DMS53 (cell line): ENCODE measurements around the gene CRABP2.

Source experiments
- DNase-seq: peaks from one replicate; lab custom pipeline; 2025; lab: John Stamatoyannopoulos, UW

The CRABP2 gene

DNA sequence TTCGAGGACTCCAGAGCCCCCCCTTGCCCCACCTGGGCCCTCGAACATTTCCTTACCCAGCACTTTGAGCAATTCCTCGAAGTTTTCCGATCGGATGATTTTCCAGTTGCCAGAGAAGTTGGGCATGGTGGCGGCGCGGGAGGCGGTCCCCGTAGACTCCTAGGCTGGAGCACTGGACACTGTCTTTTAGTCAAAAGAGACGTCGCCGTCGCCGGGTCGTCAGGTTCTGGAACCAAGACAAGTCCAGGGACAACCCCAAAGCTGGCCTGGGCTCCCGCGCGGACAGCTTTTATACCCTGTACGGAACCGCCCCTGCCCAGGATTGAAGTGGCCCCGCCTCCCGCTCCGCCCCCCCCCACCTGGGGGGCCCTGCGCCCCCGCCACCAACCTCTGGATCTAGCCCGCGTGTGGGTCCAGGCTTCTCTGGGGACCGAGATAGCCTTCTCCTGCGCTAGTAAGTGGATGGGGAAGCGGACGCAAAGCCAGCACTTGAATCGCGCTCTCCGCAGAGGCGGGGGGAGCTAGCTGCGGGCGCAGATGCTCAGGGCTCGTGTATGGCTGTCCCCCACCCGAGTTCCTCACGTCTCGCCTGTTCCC, at the start of gene CRABP2:
Gene CRABP2 (minus strand): TSS at position 263 of the 597 bp plus-strand sequence. CDS start 137 bp downstream, at position 126.
- DNase-seq, result peak; percentile 74

DNA sequence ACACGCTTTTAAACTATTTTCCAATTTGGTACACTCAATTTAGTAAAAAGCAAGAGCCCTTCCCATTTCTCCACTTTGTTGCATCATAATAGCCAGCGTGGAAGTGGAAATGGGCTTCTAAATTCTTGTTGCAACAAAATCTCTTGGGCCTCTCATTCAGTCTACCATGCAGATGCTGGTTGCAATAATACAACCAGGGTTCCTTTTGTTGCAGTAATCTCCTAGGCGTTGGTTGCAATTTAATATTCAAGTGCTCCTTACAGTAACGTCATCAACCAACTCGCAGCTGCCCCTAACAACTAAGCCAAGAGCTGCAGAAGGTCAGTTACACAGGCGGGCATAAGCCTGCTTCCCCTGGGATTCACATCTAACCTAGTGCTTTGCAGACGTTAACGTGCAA, 48.8 kb upstream of the CRABP2 start:
- no peak for DNase-seq

DNA sequence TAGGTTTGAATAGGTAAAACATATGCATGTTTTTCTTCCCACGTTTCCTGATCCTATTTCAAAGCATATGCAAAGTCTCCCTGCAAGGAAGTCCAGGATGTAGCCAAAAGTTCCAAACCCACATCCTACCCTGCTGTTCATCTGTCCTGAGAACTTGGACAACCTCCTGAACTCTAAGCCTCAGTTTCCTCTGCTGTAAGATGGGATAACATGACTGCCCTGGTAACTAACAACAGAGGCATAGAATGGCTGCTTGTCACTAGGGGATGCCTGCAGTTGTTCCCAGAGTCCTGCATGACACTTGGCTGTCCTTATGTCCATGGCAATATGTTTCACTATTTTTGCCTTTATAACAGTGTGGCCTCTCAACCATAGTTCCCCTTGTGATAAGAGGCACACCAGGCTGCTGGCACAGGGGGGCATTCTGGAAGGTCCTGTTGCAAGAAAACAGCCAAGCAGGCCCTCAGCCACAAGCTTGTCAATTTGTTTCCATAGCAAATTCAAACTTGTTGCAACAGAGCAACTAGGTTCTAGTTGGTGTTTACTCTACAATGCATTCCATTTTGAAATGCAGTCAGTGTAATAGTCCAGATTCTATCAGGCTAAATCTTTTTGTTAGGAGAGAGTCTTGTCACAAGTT, 47.6 kb upstream of the CRABP2 start:
- DNase-seq, result peak; percentile 38

DNA sequence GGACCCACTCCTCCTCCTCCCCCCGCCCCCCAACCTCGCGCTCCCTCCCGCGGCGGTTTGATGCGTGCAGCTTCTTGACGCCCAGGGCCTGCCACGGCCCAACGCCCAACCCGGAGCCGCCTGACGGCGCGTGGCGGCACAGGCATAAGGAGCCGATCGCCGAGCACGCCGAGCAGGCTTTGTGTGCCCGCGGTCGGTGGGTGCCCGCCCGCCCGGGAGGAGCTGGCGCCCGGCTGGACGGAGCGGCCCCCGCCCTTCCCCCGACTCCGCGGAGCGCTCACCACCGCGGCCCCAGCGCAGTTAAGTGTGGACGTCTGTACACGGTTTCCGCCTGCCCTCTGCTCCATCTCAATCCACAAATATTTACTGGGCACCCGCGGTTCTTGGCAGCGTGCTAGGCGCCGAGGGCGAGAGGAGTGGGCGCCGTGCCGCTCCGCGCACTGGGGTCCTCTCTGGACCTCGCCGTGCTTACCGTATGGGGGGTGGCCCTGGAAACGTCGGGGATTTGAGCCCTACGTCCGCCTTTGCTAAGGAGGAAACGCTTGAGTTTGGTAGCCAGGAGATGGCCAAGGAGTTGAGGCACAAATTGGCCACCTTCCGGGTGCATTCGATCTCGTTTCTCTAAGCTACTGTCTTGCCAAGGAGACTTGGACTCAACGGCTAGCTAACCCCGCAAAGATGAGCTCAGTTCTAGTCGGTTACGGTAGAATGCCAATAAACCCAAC, 46.5 kb upstream of the CRABP2 start:
- DNase-seq, result peak; percentile 98

DNA sequence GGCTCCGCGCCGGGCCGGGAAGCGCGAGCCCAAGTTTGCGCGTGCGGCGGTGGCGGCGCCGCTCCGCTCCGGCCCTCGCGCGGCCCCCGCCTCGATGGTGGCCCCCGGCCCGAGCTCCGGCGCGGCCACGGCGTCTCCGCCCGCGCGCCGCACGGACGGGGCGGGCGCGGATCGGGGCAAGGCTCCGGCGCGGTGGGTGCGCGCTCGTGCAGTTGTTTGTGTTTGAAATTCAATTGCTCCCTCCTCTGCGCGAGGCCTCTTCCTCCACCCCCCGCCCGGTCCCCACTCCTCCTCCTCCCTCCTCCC, 46.0 kb upstream of the CRABP2 start, which contains the start of gene HDGF:
Gene HDGF (minus strand): TSS at position 225 of the 306 bp plus-strand sequence. CDS start 246 bp downstream, outside the sequence.
- no peak for DNase-seq

DNA sequence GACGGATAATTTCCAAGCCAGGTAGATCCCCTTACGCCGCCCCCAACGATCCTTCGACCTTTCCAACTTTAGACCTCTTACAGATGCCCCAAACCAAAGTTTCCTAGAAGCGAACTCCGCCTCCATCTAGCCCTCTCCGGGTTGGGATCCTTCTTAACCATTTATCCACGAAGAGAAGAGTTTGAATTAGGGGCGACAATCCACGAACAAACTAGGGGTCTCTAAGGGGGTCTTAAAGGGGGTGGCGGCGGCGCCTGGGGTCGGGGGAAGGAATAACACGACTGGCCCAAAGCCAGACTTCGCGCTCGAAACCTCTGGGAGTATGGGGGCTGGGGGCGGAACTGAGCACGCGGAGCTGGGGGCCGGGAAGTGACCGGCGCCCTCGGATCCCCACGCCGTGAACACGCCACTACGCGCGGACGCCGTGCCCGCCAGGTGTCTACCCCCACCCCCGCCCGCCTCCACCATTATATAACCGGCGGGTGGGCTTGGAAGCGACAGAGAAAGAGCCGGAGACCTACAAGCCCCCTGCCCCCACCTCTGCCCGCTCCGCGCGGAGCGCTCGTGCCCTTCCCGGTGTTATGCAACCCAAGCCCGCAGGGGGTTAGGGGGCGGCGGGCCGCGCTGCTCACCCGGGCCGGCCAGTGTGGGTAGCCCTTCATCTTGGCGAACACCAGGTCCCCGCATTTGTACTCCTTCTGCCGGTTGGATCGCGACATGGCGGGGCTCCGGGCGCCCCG, 45.5 kb upstream of the CRABP2 start:
- DNase-seq, result peak; percentile 73

DNA sequence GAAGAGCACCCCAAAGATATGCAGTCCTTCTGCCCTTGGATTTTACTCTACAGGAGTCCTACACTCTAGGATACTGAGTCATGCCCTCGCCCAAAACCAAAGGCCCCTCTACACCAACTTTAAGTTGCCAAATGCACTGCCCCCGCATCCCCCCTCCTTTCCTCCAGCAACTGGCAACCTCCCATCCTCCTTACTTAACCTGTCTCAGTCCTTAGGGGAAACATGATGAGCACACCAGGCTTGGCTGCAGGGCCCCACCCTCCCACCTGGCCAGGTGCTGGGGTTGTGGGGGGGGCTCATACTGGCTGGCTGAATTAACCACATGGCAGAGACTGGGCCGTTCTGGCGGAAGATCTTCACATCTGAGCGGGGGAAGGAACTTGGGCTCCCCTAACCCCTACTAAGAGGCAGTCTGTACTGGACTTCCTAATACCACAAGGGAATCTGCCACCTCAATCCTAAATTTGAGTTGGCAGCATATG, 44.8 kb upstream of the CRABP2 start:
- DNase-seq, result peak; percentile 84

DNA sequence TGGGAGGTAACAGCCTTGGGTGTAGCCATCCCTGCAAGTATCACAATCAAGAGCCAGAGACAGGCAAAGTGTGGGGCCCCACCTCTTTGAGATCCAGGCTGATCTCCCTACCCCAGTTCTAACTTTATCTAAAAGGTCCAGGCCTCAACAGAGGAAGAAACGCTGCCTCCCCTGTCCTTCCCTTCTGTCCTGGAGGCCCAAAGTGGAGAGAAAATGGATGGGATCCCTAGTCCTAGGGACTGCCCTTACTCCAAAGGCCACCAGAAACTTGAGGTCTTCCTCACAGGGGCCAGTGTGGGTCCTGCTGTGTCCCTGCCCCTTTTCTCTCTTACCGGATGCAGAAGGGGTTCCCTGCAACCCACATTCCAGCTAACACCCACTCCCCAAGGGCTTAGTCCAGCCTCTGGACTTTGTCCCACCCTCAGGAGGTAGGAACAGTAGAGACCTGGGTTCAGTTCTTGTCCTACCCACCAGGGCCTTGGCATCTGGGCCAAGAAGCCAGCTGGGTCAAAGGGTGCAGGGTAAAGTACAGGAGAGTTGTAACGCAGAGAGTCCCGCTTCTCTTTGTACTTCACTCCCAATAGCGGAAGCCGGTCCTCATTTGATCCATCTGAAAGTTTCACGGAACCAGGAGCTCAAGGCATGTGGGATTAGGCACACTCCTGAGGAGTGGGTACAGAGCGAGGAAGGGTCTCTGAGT, 44.2 kb upstream of the CRABP2 start:
- no peak for DNase-seq

DNA sequence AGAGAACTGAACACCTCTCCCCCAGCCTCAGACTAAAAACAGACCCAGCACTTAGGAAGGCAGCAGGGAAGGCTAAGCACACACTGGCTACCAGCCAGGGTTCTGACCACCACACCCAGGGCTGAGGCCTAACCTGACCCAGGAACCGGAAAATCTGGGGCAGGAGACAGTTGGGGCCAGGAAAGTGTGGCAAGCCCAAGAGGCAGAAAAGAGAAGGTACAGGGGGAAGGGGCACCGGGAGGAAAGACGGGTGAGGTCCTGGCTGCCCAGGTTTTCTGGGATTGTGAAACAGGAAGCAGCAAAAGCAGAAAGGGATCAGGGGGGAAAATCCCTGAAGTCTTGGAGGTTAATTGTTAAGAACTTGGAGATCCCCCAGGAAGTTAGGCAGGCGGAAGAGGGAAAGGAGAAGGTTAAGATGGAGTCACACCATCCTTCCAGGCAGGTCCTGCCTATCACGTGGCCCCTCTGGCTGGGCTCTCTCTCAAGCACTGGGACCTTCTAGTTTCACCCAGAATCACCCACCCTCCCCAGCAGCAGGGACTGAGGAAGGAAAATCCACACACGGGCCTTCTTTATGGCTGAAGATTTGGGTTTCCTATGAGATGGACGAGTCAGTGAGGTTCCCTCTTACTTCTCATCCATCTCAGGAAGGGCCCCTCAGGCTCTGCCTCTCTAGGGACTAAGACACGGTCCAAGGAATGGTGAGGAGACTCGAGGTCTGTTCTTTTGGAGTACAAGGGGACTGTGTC, 43.5 kb upstream of the CRABP2 start:
- peak; percentile 60 for DNase-seq

DNA sequence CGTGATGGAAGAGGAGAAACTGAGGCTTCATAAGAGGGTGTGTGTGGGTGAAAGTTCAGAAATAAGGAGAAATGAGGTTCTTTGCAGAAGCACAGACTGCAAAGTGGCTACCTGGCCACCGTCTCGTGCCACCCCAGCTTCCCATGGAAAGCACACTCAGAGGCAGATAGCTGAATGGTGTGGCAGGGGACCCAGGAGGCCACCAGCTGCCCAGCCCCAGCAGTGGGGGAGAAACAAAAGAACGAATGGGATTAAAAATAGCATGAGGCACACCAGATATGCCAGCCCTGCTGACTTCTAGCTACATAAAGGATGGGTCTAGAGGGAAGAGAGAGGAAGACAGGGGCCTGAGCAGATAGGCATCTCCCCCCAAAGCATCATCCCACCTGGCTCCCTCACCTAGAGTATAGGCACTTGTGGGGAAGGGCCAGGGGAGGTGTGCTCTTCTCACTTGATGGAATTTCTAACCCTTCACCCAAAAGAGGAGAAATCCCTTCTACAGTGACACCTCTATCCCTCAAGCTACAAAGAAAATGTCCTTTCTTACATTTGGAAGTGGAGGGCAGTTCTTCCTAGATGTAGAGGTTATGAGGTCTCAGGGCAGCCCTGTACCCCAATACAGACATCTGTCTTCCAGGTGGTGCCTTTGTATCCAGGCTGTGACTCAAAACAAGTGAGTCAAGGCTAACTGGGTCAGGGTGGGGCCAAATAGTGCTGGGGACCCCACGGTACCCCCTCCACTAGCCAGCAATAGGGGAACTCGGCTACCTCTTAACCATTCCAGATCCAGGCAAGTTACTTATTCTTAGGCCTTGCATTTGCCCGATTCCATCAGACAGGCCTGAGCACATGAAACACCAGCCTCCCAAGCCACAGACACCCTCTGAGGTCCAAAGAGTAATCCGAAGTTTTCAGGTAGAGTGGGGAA, 42.6 kb upstream of the CRABP2 start:
- peak; percentile 54 for DNase-seq

DNA sequence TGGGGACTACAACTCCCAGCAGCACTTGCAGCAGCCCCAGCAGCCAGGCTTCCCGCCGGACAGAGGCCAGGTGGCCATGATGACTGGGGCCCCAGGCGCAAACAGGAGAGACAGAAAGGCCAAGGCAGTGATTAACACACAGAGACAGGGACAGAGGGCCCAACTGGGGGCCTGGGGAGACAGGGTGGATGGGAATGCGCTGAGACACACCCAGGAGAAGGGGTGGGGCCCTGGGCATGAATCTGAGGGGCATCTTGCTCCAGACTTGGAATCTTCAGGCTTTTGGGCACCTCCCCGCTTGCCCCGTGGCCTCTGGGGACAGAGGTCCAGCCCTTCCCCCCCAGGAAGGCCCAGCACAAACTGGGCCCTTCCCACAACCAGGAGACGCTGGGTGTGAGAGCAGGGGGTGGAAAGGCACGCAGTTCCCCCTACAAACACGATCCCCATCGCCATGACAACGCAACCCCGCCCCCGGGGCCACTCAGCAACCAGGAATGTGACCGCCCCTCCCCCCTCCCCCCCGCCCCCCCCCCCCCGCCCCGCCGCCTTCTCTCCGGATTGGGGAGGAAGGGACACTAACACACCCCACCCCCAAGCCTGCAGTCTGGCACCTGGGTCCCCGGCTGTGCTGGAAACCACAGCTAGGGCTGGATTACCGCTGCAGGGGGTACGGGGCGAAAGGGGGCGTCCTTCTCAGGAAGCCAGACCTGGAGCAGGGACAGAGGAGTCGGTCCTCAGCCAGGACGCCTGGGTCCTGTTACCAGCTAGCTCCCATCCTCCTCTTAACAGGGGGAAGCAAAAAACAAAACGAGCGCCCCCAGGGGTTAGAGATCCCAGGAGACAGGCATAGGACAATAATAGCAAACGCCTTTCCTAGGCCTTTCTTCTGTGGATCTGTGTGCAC, 41.6 kb upstream of the CRABP2 start:
- DNase-seq, result peak; percentile 92

DNA sequence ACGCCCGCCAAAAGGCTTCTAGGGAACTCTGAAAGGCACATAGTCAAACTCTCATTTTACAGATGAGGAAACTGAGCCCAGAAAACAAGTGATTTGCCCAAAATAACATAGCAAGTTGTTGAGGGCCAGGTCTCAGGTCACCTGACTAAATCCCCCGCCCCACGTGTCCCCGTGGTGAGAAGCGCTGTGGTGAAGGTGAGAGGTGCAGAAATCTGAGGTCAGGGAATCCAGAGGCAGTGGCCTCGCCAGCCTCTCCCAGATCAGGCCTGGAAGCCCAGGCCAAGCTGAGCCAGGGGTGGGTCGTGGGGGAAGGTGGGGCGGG, 41.0 kb upstream of the CRABP2 start:
- no peak for DNase-seq

DNA sequence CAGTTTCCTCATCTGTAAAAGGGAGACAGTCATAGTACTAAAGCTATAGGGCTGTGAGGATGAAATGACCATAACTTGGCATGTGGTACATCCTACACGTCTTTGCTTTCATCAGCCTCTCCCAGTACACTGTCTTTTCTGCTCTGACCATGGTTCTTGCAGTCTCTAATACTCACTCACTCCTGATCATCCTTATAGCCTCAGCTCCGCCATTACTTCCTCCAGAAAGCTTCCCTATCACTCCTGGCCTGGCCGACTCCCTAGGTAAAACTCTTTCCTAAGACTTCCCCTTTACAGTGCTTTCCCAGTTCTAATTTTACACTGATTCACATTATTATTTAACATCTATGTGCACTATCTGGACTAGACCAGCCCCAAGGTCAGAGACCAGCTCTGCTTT, 40.5 kb upstream of the CRABP2 start:
- DNase-seq, result no peak

DNA sequence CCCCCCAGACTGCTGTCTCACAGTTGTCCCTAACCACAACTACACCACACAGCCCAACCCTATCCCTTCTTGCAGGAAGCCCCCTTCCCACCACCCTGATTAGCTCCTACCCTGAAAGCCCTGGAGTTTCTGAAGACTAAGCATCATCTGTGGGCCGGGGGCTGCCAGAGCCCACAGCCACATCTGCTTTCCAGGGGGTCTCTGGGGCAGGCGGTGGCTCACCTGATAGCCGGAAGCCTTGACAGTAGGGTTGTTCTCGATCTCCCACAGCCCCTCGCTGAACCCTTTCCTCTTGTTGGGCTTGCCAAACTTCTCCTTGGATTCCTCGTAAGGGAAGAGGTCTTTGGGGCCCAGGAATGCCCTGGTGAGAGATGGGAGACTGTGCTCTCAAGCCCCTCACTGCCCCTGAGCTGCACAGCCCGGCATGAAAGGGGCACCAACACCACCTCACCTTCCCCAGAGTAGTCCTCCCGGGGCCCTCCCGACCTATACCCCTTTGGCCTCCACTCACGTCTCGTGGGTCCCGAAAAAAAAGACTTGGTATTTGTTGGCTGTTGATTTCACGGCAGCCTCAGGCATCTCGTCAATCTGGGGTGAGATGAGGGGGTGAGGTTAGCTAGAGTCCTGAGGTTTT, 39.5 kb upstream of the CRABP2 start:
- no peak for DNase-seq

DNA sequence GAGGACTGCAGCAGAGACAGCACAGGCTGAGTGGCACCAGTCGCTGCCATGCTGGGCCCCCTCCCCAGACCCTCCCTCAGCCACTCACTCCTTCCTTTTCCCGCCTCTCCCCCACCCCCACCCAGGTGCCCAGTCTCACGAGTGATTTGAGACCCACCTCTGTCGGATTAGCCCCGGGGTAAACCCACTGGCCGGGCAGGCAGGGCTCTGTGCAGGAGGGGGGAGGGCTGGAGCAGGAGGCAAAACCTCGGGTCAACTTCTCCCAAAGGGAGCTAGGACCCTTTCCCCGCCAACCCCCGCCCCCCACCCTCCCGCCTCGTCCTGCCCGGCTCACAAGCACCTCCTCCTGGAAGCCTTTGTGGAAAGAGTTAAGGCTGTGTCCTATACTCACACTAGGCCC, 39.0 kb upstream of the CRABP2 start:
- no peak for DNase-seq

DNA sequence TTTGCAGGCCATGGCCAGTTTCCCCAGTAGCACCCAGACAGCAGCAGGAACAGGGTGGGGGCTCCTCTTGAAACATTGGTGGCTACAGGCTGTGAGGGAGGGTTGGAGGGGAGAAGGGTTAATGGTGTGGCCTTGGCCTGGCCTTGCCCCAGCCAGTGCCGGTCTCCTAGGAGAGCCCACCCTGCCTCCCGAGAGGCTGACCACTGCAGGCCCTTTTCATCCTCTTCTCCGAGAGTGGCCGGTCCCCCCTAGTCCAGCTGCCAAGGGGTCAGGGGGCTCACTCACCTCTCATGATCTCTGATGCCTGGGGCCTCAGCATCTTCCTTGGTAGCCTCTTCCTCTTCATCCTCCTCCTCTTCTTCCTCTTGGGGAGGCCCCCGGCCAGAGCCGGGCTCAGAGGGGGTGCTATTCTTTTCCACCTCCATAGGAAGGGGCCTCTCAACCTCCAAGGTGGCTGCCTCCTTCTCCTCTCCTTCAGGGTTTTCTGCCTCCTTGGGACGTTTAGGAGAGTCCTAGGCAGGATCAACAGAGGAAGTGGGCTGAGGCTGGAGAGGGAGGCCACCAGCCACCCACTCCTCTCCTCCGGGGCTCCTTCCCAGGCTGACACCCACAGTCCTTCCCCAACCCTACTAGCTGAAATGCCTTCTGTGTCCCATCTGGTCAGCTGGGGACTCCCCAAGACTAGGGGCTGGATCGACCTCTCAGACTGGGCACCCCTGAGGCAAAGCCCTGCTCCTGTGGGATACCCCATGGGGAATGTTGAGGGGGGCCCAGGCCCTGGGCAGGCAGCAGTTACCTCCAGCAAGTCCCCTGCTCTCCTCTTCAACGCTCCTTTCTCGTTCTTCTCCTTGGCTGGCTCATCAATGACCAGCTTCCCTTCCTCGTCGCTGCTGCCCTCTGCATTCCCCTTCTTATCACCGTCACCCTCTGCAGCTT, 38.3 kb upstream of the CRABP2 start:
- DNase-seq, result no peak

DNA sequence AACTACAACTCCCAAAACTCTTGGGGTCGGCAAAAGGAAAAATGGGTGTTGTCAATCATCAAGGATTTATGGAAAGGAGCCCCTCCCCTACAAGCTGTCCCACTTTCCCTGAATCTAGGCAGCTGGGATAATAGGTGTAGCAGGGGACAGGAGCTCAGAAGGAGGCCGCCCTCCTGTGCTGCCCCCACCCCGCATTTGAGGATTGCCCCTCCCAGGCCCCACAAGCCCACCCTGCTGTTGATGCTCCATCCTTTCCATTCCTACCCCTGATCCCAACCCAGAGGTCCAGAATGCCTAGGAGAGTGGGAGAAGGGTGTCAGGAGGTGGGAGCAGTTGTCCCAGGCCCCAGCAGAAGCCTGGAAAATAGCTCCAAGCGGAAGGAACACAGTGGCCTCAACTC, 37.4 kb upstream of the CRABP2 start:
- no peak for DNase-seq

DNA sequence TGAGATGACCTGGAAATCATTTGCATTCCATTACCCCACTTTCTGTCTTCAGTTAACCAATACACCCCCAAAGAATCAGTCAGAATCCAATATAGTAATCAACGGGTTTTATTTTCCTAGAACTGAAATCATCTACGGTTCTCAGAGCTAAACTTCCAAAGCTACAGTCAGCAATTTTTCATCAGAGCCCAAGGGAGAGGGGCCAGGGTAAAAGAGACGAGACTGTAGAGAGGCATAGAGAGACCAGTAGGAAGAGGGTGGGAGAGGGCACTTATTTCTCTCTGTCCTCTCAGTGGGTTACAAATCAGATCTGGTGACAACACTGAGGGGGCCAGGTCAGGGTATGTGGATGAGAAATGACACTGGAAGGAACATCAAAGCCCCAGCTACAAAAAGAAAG, 36.6 kb upstream of the CRABP2 start:
- DNase-seq, result no peak
